Measurements from ENCODE around the gene TMEM203. TPM values are rescaled to one million over a fixed set of nuclear protein-coding genes. Genes with fewer than 3 reads are reported as not detected.

The TMEM203 gene
- total and polyA plus RNA-seq, 2 of the 13 experiments (the other 11 are each of a cell fraction or from before 2014, with no cell fraction given), result 23.4 to 36.7 TPM

DNA sequence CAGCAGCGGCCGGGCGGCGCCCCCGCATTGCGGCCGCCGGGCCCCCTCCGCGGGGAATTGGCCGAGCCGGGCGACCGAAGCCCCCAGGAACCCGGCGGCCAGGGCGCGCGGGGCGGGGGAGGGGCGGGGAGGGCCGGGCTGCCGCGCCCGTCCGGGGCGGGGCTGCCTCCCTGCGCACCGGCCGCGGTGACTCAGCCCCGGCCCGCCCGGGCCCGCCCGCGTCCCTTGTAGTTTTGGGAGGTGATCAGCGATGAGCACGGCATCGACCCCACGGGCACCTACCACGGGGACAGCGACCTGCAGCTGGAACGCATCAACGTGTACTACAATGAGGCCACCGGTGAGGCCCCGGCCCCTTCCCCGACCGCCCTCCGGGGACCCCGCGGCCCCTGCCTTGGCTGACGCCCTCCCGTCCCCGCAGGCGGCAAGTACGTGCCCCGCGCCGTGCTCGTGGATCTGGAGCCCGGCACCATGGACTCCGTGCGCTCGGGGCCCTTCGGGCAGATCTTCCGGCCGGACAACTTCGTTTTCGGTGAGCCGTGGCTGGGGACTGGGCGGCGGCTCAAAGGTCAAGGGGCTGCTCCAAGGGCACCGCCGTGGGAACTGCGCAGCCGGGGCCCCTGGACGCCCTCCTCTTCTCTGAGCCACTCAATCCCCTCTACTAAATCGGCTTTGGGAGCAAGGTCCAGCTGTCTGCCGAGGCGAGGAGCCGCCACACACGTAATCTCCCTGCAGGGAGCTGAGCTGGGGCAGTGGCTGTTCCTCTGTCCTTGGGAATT, 36.2 kb upstream of the TMEM203 start (continued):
- no peak for TF ChIP-seq RELA (CRISPR knock-in tag; IDR thresholded peaks at IDR 0.05)
- no peak for TF ChIP-seq DR1 (CRISPR knock-in tag; IDR thresholded peaks at IDR 0.05)
- no peak for TF ChIP-seq ZNF282 (IDR thresholded peaks at IDR 0.05; ENCODE audit: partially characterized antibody)
- TF ChIP-seq ZFP41 (CRISPR knock-in tag; IDR thresholded peaks at IDR 0.05; ENCODE audit: borderline replicate concordance), result no peak; the same call in 1 of the 2 replicates
- TF ChIP-seq, protein P1, sequence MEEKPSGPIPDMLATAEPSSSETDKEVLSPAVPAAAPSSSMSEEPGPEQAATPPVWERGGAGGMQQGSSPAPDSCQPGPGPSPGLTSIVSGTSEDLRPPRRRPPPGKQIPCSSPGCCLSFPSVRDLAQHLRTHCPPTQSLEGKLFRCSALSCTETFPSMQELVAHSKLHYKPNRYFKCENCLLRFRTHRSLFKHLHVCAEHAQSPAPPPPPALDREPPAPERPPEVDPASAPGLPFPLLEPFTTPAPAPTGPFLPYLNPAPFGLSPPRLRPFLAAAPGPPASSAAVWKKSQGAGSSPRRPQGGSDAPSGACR (CRISPR knock-in tag; IDR thresholded peaks at IDR 0.05), result peak; percentile 62; the same call in 1 of the 2 replicates
- TF ChIP-seq KLF6 (CRISPR knock-in tag; IDR thresholded peaks at IDR 0.05), result no peak
- peak; percentile 12; the same call in 1 of the 2 replicates for TF ChIP-seq IRF2 (CRISPR knock-in tag; IDR thresholded peaks at IDR 0.05)
- no peak for TF ChIP-seq ZUFSP (CRISPR knock-in tag; IDR thresholded peaks at IDR 0.05; ENCODE audit: borderline replicate concordance)
- TF ChIP-seq KAT8 (CRISPR knock-in tag; IDR thresholded peaks at IDR 0.05), result no peak
- TF ChIP-seq ZNF891 (CRISPR knock-in tag; IDR thresholded peaks at IDR 0.05), result no peak
- TF ChIP-seq ZNF556 (CRISPR knock-in tag; IDR thresholded peaks at IDR 0.05; ENCODE audit: borderline replicate concordance), result peak; percentile 27; the same call in 1 of the 2 replicates
- no peak for TF ChIP-seq SRSF1 (optimal IDR thresholded peaks at IDR 0.05; ENCODE audit: low read depth, low read length)
- TF ChIP-seq, protein P2, sequence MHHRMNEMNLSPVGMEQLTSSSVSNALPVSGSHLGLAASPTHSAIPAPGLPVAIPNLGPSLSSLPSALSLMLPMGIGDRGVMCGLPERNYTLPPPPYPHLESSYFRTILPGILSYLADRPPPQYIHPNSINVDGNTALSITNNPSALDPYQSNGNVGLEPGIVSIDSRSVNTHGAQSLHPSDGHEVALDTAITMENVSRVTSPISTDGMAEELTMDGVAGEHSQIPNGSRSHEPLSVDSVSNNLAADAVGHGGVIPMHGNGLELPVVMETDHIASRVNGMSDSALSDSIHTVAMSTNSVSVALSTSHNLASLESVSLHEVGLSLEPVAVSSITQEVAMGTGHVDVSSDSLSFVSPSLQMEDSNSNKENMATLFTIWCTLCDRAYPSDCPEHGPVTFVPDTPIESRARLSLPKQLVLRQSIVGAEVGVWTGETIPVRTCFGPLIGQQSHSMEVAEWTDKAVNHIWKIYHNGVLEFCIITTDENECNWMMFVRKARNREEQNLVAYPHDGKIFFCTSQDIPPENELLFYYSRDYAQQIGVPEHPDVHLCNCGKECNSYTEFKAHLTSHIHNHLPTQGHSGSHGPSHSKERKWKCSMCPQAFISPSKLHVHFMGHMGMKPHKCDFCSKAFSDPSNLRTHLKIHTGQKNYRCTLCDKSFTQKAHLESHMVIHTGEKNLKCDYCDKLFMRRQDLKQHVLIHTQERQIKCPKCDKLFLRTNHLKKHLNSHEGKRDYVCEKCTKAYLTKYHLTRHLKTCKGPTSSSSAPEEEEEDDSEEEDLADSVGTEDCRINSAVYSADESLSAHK (CRISPR knock-in tag; IDR thresholded peaks at IDR 0.05; ENCODE audit: borderline replicate concordance), result no peak
- no peak for TF ChIP-seq RBAK (CRISPR knock-in tag; IDR thresholded peaks at IDR 0.05)
- TF ChIP-seq, protein P3, sequence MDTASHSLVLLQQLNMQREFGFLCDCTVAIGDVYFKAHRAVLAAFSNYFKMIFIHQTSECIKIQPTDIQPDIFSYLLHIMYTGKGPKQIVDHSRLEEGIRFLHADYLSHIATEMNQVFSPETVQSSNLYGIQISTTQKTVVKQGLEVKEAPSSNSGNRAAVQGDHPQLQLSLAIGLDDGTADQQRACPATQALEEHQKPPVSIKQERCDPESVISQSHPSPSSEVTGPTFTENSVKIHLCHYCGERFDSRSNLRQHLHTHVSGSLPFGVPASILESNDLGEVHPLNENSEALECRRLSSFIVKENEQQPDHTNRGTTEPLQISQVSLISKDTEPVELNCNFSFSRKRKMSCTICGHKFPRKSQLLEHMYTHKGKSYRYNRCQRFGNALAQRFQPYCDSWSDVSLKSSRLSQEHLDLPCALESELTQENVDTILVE (CRISPR knock-in tag; IDR thresholded peaks at IDR 0.05), result peak; percentile 71; the same call in 1 of the 2 replicates
- no peak for TF ChIP-seq ZNF296 (CRISPR knock-in tag; conservative IDR thresholded peaks at IDR 0.05)
- no peak for TF ChIP-seq ZNF446 (CRISPR knock-in tag; IDR thresholded peaks at IDR 0.05)
- TF ChIP-seq, protein P4, sequence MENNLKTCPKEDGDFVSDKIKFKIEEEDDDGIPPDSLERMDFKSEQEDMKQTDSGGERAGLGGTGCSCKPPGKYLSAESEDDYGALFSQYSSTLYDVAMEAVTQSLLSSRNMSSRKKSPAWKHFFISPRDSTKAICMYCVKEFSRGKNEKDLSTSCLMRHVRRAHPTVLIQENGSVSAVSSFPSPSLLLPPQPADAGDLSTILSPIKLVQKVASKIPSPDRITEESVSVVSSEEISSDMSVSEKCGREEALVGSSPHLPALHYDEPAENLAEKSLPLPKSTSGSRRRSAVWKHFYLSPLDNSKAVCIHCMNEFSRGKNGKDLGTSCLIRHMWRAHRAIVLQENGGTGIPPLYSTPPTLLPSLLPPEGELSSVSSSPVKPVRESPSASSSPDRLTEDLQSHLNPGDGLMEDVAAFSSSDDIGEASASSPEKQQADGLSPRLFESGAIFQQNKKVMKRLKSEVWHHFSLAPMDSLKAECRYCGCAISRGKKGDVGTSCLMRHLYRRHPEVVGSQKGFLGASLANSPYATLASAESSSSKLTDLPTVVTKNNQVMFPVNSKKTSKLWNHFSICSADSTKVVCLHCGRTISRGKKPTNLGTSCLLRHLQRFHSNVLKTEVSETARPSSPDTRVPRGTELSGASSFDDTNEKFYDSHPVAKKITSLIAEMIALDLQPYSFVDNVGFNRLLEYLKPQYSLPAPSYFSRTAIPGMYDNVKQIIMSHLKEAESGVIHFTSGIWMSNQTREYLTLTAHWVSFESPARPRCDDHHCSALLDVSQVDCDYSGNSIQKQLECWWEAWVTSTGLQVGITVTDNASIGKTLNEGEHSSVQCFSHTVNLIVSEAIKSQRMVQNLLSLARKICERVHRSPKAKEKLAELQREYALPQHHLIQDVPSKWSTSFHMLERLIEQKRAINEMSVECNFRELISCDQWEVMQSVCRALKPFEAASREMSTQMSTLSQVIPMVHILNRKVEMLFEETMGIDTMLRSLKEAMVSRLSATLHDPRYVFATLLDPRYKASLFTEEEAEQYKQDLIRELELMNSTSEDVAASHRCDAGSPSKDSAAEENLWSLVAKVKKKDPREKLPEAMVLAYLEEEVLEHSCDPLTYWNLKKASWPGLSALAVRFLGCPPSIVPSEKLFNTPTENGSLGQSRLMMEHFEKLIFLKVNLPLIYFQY (CRISPR knock-in tag; IDR thresholded peaks at IDR 0.05; ENCODE audit: borderline replicate concordance), result no peak
- TF ChIP-seq FOXJ3 (CRISPR knock-in tag; IDR thresholded peaks at IDR 0.05; ENCODE audit: borderline replicate concordance), result 0 out of 2 replicates have a peak, but pooled peaks have one; percentile 22
